Liver (tissue), 9 donors: ENCODE results near the gene CDC25A. TPM values are rescaled to one million over a fixed set of nuclear protein-coding genes. Genes with fewer than 3 reads are reported as not detected.
"Not testable (repeated sequence)": the region's sequence is repeated elsewhere in the genome, so short reads cannot be mapped to it uniquely, and the experiment has no call there.

Source experiments
- DNase-seq: peaks from one replicate; pipeline ENCODE4 v3.0.0-alpha.2; 2017; ENCODE audit warnings: low spot score
- H3K27ac ChIP-seq, 2 donors: one replicate each; pipeline ENCODE4 v1.7.0; 2013; ENCODE audit warnings: inconsistent platforms in 2 of 2, low read length in 2 of 2, control low read depth in 1 of 2, low read depth in 1 of 2, mild to moderate bottlenecking in 1 of 2
- H3K27me3 ChIP-seq, 4 donors: one replicate each; pipeline versions ENCODE4 v1.6.1 to v1.7.0; 2013; ENCODE audit warnings: low read length in 3 of 4, inconsistent platforms in 1 of 4, mild to moderate bottlenecking in 1 of 4, moderate library complexity in 1 of 4; ENCODE audit not compliant: control insufficient read depth in 4 of 4, insufficient read depth in 4 of 4
- H3K36me3 ChIP-seq, 4 donors: one replicate each; pipeline versions ENCODE4 v1.6.1 to v1.7.0; 2013; ENCODE audit warnings: low read length in 3 of 4, mild to moderate bottlenecking in 3 of 4, low read depth in 1 of 4, moderate library complexity in 1 of 4; ENCODE audit not compliant: control insufficient read depth in 4 of 4, insufficient read depth in 3 of 4
- H3K4me1 ChIP-seq, 4 donors: one replicate each; pipeline versions ENCODE4 v1.6.1 to v1.7.0; 2013; ENCODE audit warnings: low read length in 3 of 4, mild to moderate bottlenecking in 3 of 4, moderate library complexity in 1 of 4; ENCODE audit not compliant: control insufficient read depth in 4 of 4, insufficient read depth in 4 of 4
- H3K4me3 ChIP-seq, 3 donors: one replicate each; pipeline versions ENCODE4 v1.6.1 to v1.7.0; 2013; ENCODE audit warnings: low read length in 3 of 3, control low read depth in 1 of 3, low read depth in 1 of 3, mild to moderate bottlenecking in 1 of 3
- H3K9ac ChIP-seq, 2 donors: one replicate each; pipeline ENCODE4 v1.7.0; 2013; ENCODE audit warnings: low read length in 2 of 2, mild to moderate bottlenecking in 2 of 2, moderate library complexity in 2 of 2, control low read depth in 1 of 2, low read depth in 1 of 2
- H3K9me3 ChIP-seq, 4 donors: one replicate each; pipeline versions ENCODE4 v1.6.1 to v1.7.0; 2013; ENCODE audit warnings: low read length in 3 of 4; ENCODE audit not compliant: control insufficient read depth in 4 of 4
- EGR1 ChIP-seq, 2 donors: IDR thresholded peaks; 2 replicates each; pipeline ENCODE4 v1.6.1; 2016 to 2018; ENCODE audit warnings: antibody characterized with exemption in 2 of 2, low read depth in 2 of 2
- FOXA1 ChIP-seq: IDR thresholded peaks from 2 replicates; pipeline ENCODE4 v1.6.1; 2016; ENCODE audit warnings: antibody characterized with exemption
- GABPA ChIP-seq, 2 donors: IDR thresholded peaks in 1 of 2; conservative IDR thresholded peaks in 1 of 2; 2 replicates each; pipeline ENCODE4 v1.6.1; 2016; ENCODE audit warnings: antibody characterized with exemption in 2 of 2, mild to moderate bottlenecking in 1 of 2, moderate library complexity in 1 of 2
- HNF4A ChIP-seq, 2 donors: conservative IDR thresholded peaks; 2 replicates each; pipeline ENCODE4 v1.6.1; 2016; ENCODE audit warnings: antibody characterized with exemption in 2 of 2, mild to moderate bottlenecking in 2 of 2
- HNF4G ChIP-seq: IDR thresholded peaks from 2 replicates; pipeline ENCODE4 v1.6.1; 2016; ENCODE audit warnings: antibody characterized with exemption
- JUND ChIP-seq, 2 donors: IDR thresholded peaks; 2 replicates each; pipeline ENCODE4 v1.6.1; 2016; ENCODE audit warnings: antibody characterized with exemption in 2 of 2
- RAD21 ChIP-seq, 2 donors: IDR thresholded peaks; 2 replicates each; pipeline ENCODE4 v1.6.1; 2016; ENCODE audit warnings: antibody characterized with exemption in 2 of 2, mild to moderate bottlenecking in 2 of 2
- RXRA ChIP-seq, 2 donors: IDR thresholded peaks; 2 replicates each; pipeline ENCODE4 v1.6.1; 2017 to 2018; ENCODE audit warnings: antibody characterized with exemption in 2 of 2, mild to moderate bottlenecking in 1 of 2
- SP1 ChIP-seq: IDR thresholded peaks from 2 replicates; pipeline ENCODE4 v1.6.1; 2018; ENCODE audit warnings: antibody characterized with exemption, mild to moderate bottlenecking
- YY1 ChIP-seq: IDR thresholded peaks from 2 replicates; pipeline ENCODE4 v1.6.1; 2016; ENCODE audit warnings: antibody characterized with exemption, mild to moderate bottlenecking
- WGBS: extraction: QIAGEN DNeasy Blood & Tissue Kit; methylation state at CpG from one replicate; pipeline ENCODE4 v1.1.7; 2013; 5-methylcytosine and 5-hydroxymethylcytosine counted together
- polyA plus RNA-seq, 2 donors: library from polyadenylated mRNA; stranded (reverse) in 1 of 2; unstranded in 1 of 2; fragments of 200-250 nt in 1 of 2; fragments of >200 nt in 1 of 2; fragmentation: Nextera tagmentation in 1 of 2; extraction: Ambion mirVana in 1 of 2; gene quantifications; one replicate each; pipeline versions ENCODE4 v1.2.1 to v1.2.3, GENCODE V29; 2013 to 2015
- total RNA-seq, 2 donors: library from RNA; depleted of rRNA; stranded (reverse); fragments of >200 nt; gene quantifications; one replicate each; pipeline ENCODE4 v1.2.3, GENCODE V29; 2014
- TF ChIP-seq, protein P1 (sequence below): fragments of 150-350 bp; IDR thresholded peaks from 2 replicates; pipeline ENCODE4 v1.5.1; 2017; ENCODE audit warnings: improper control_type of control experiment, low read depth, low read length; ENCODE audit not compliant: missing input control
- TF ChIP-seq, protein P2 (sequence below): IDR thresholded peaks from 2 replicates; pipeline ENCODE4 v1.6.1; 2016; ENCODE audit warnings: antibody characterized with exemption
- TF ChIP-seq, protein P3 (sequence below): IDR thresholded peaks from 2 replicates; pipeline ENCODE4 v1.6.1; 2016; ENCODE audit warnings: antibody characterized with exemption
- donor health status: healthy.
- donor health status: healthy.
- donor health status: healthy.
- donor health status: healthy.
- donor health status: healthy.

CDC25A gene
- total and polyA plus RNA-seq, 4 donors, result 0.18 to 29.6 (median 0.60) TPM

DNA sequence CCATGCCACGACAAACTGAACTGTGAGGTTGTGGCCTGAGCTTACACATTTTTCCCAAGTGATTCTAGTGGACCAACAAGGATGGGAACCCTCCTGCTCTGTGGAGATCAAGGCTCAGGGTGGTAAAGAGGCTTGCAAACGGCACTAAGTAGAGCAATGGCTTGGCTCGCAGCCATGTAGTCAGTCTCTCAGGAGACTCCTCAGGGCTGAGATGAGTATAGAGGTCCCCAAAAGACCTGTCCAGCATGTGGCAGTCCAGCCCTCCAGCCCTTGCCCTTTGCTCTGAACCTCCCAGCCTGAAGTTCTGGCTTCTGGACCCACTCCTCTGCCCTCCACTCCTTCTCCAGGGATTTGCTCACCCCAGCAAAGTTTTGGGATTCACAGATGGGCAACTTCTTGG, 26.8 kb upstream of the CDC25A start (continued):
- TF ChIP-seq, protein P1, sequence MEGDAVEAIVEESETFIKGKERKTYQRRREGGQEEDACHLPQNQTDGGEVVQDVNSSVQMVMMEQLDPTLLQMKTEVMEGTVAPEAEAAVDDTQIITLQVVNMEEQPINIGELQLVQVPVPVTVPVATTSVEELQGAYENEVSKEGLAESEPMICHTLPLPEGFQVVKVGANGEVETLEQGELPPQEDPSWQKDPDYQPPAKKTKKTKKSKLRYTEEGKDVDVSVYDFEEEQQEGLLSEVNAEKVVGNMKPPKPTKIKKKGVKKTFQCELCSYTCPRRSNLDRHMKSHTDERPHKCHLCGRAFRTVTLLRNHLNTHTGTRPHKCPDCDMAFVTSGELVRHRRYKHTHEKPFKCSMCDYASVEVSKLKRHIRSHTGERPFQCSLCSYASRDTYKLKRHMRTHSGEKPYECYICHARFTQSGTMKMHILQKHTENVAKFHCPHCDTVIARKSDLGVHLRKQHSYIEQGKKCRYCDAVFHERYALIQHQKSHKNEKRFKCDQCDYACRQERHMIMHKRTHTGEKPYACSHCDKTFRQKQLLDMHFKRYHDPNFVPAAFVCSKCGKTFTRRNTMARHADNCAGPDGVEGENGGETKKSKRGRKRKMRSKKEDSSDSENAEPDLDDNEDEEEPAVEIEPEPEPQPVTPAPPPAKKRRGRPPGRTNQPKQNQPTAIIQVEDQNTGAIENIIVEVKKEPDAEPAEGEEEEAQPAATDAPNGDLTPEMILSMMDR, result no peak

DNA sequence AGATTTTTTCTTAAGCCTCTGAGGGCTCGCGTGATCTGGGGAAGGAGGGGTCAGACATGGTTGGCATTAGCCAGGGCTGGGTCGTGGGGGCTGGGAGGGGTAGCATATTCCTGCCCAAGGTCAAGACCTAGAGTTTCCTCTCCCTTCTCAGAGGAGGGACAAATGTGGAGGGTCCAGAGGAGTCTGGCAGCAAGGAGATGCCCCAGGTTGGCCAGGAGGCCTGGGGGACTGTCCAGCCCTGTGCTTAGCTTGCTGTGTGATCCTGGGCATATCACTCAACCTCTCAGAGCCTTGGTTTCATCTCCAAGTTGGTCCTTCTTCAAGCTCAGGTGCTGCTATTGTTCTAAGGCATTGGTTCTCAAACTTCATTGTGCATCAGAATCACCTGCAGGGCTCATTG, 26.0 kb upstream of the CDC25A start:
- TF ChIP-seq HNF4G, result no peak
- TF ChIP-seq YY1, result no peak
- TF ChIP-seq SP1, result no peak
- TF ChIP-seq RAD21 (IDR thresholded peaks at IDR 0.05), result no peak
- TF ChIP-seq, protein P2, sequence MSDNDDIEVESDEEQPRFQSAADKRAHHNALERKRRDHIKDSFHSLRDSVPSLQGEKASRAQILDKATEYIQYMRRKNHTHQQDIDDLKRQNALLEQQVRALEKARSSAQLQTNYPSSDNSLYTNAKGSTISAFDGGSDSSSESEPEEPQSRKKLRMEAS, result no peak
- no peak for TF ChIP-seq JUND (IDR thresholded peaks at IDR 0.05)
- no peak for TF ChIP-seq HNF4A (conservative IDR thresholded peaks at IDR 0.05)
- TF ChIP-seq EGR1 (IDR thresholded peaks at IDR 0.05; ENCODE audit: low read depth in 2 of 2), result no peak
- TF ChIP-seq GABPA (IDR thresholded peaks at IDR 0.05 in 1 of 2, conservative IDR thresholded peaks at IDR 0.05 in 1 of 2), result no peak
- TF ChIP-seq, protein P3, sequence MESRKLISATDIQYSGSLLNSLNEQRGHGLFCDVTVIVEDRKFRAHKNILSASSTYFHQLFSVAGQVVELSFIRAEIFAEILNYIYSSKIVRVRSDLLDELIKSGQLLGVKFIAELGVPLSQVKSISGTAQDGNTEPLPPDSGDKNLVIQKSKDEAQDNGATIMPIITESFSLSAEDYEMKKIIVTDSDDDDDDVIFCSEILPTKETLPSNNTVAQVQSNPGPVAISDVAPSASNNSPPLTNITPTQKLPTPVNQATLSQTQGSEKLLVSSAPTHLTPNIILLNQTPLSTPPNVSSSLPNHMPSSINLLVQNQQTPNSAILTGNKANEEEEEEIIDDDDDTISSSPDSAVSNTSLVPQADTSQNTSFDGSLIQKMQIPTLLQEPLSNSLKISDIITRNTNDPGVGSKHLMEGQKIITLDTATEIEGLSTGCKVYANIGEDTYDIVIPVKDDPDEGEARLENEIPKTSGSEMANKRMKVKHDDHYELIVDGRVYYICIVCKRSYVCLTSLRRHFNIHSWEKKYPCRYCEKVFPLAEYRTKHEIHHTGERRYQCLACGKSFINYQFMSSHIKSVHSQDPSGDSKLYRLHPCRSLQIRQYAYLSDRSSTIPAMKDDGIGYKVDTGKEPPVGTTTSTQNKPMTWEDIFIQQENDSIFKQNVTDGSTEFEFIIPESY, result no peak
- TF ChIP-seq, protein P1, result no peak
- TF ChIP-seq FOXA1, result no peak
- TF ChIP-seq RXRA (IDR thresholded peaks at IDR 0.05), result no peak
- no peak for DNase-seq
- Histone ChIP-seq H3K9me3 (no peaks in the 10 kb centered on the region), H3K27me3 (no peaks in the 10 kb centered on the region), H3K27ac (no peak overlapping the region), H3K4me1 (peaks cover 0 to 7% (median 0%) of the 10 kb centered on the region in 4 donors), H3K36me3 (no peaks in the 10 kb centered on the region), H3K9ac (no peak overlapping the region), H3K4me3 (no peak overlapping the region)
- WGBS, result 96% methylated on average over 3 of the region's 3 CpGs

DNA sequence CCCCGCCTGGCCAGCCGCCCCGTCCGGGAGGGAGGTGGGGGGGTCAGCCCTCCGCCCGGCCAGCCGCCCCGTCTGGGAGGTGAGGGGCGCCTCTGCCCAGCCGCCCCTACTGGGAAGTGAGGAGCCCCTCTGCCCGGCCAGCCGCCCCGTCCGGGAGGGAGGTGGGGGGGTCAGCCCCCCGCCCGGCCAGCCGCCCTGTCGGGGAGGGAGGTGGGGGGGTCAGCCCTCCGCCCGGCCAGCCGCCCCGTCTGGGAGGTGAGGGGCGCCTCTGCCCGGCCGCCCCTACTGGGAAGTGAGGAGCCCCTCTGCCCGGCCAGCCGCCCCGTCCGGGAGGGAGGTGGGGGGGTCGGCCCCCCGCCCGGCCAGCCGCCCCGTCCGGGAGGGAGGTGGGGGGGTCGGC, 23.6 kb upstream of the CDC25A start:
- H3K9me3 ChIP-seq, H3K27me3 ChIP-seq, H3K4me1 ChIP-seq, H3K36me3 ChIP-seq, H3K4me3 ChIP-seq, H3K9ac ChIP-seq, DNase-seq, H3K27ac ChIP-seq: not testable (repeated sequence)
- WGBS, result 96% methylated on average over 15 of the region's 36 CpGs

DNA sequence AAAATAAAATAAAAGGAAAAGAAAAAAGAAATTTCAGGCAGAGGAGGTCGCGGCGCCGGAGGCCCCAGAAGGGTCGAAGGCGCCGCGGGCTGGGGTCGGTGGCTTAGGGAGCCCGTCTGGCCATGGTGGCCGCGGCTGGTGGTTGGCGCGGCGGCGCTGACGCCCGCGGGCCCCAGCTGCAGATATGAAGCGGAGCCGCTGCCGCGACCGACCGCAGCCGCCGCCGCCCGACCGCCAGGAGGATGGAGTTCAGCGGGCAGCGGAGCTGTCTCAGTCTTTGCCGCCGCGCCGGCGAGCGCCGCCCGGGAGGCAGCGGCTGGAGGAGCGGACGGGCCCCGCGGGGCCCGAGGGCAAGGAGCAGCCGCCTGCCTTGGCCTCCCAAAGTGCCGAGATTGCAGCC, 22.3 kb upstream of the CDC25A start:
- not testable (repeated sequence) for H3K9ac ChIP-seq, H3K27ac ChIP-seq, H3K27me3 ChIP-seq, DNase-seq, H3K36me3 ChIP-seq, H3K4me1 ChIP-seq, H3K9me3 ChIP-seq, H3K4me3 ChIP-seq
- 79% methylated on average over 41 of the region's 48 CpGs for WGBS
